ENCODE measurements around the gene GNG12. TPM values are rescaled to one million over a fixed set of nuclear protein-coding genes. Genes with fewer than 3 reads are reported as not detected.

GNG12 gene
- polyA plus RNA-seq, 1 donor (not counting 4 experiments of a cell fraction or from before 2014, with no cell fraction given) = 208 TPM

GRCh38 chr1:67717876-67718275 lies 115.4 kb downstream of the GNG12 start:
- DNase-seq (ENCODE audit: low read depth, low spot score) (no peak), FAIRE-seq (peak; percentile 74)
- H3K4me3 ChIP-seq (ENCODE audit: control insufficient read depth in 2 of 3, extremely low read depth in 1 of 3, insufficient read depth in 2 of 3, low read depth in 1 of 3, low read length in 3 of 3) = no peak overlapping the region
- TF ChIP-seq EZH2 (IDR thresholded peaks at IDR 0.05; ENCODE audit: low read length) = no peak
- TF ChIP-seq CTCF (optimal IDR thresholded peaks at IDR 0.05 in 1 of 3, IDR thresholded peaks at IDR 0.05 in 1 of 3, conservative IDR thresholded peaks at IDR 0.05 in 1 of 3; ENCODE audit: extremely low read depth in 1 of 3, insufficient read depth in 2 of 3, low read length in 3 of 3) = no peak
- no peaks in the 10 kb centered on the region for H3K9me3 ChIP-seq (ENCODE audit: control insufficient read depth, low read depth, low read length)
- peak overlapping the region; percentile 45 for H3K27ac ChIP-seq (ENCODE audit: control insufficient read depth, insufficient read depth, low read length)
- H3K79me2 ChIP-seq (ENCODE audit: control insufficient read depth, insufficient read depth, low read length) = peaks cover 49% of the 10 kb centered on the region
- peaks cover 0 to 5% of the 10 kb centered on the region in 2 experiments for H3K36me3 ChIP-seq (ENCODE audit: control insufficient read depth in 2 of 2, extremely low read depth in 1 of 2, insufficient read depth in 2 of 2, low read length in 2 of 2)
- H3K4me1 ChIP-seq (ENCODE audit: control insufficient read depth, extremely low read depth, insufficient read depth, low read length) = peaks cover 56% of the 10 kb centered on the region
- no peaks in the 10 kb centered on the region for H4K20me1 ChIP-seq (ENCODE audit: control insufficient read depth, extremely low read depth, insufficient read depth, low read length)
- H3K9ac ChIP-seq (ENCODE audit: control insufficient read depth, extremely low read depth, insufficient read depth, low read length) = no peak overlapping the region
- dilution Hi-C loops (cut with MboI; ENCODE audit: extremely low pct_ligation_motif_present, low sequenced_read_pairs) = no loop called here
- H2AFZ ChIP-seq (ENCODE audit: control insufficient read depth, low read length) = no peak overlapping the region
- H3K4me2 ChIP-seq (ENCODE audit: control insufficient read depth, extremely low read depth, insufficient read depth, low read depth, low read length) = no peak overlapping the region
- H3K9me1 ChIP-seq (ENCODE audit: control insufficient read depth, extremely low read depth, insufficient read depth, low read length) = no peaks in the 10 kb centered on the region
- H3K27me3 ChIP-seq (ENCODE audit: control insufficient read depth, extremely low read depth, insufficient read depth, low read length) = no peaks in the 10 kb centered on the region

GRCh38 chr1:67716800-67717199 lies 116.5 kb downstream of the GNG12 start:
- H3K4me3 ChIP-seq (ENCODE audit: control insufficient read depth in 2 of 3, extremely low read depth in 1 of 3, insufficient read depth in 2 of 3, low read depth in 1 of 3, low read length in 3 of 3) = no peak overlapping the region
- H3K9ac ChIP-seq (ENCODE audit: control insufficient read depth, extremely low read depth, insufficient read depth, low read length) = peak overlapping the region; percentile 16
- DNase-seq (ENCODE audit: low read depth, low spot score) = no peak
- no peaks in the 10 kb centered on the region for H3K9me1 ChIP-seq (ENCODE audit: control insufficient read depth, extremely low read depth, insufficient read depth, low read length)
- peaks cover 51% of the 10 kb centered on the region for H3K4me1 ChIP-seq (ENCODE audit: control insufficient read depth, extremely low read depth, insufficient read depth, low read length)
- dilution Hi-C loops (cut with MboI; ENCODE audit: extremely low pct_ligation_motif_present, low sequenced_read_pairs) = no loop called here
- H4K20me1 ChIP-seq (ENCODE audit: control insufficient read depth, extremely low read depth, insufficient read depth, low read length) = no peaks in the 10 kb centered on the region
- H2AFZ ChIP-seq (ENCODE audit: control insufficient read depth, low read length) = no peak overlapping the region
- peak overlapping the region; percentile 45 for H3K27ac ChIP-seq (ENCODE audit: control insufficient read depth, insufficient read depth, low read length)
- H3K9me3 ChIP-seq (ENCODE audit: control insufficient read depth, low read depth, low read length) = no peaks in the 10 kb centered on the region
- H3K79me2 ChIP-seq (ENCODE audit: control insufficient read depth, insufficient read depth, low read length) = peaks cover 42% of the 10 kb centered on the region
- peak overlapping the region; percentile 18 for H3K4me2 ChIP-seq (ENCODE audit: control insufficient read depth, extremely low read depth, insufficient read depth, low read depth, low read length)
- no peaks in the 10 kb centered on the region for H3K27me3 ChIP-seq (ENCODE audit: control insufficient read depth, extremely low read depth, insufficient read depth, low read length)
- no peak for TF ChIP-seq CTCF (optimal IDR thresholded peaks at IDR 0.05 in 1 of 3, IDR thresholded peaks at IDR 0.05 in 1 of 3, conservative IDR thresholded peaks at IDR 0.05 in 1 of 3; ENCODE audit: extremely low read depth in 1 of 3, insufficient read depth in 2 of 3, low read length in 3 of 3)
- no peak for TF ChIP-seq EZH2 (IDR thresholded peaks at IDR 0.05; ENCODE audit: low read length)
- H3K36me3 ChIP-seq (ENCODE audit: control insufficient read depth in 2 of 2, extremely low read depth in 1 of 2, insufficient read depth in 2 of 2, low read length in 2 of 2) = peaks cover 0 to 6% of the 10 kb centered on the region in 2 experiments
- peak; percentile 49 for FAIRE-seq

All from keratinocyte (primary cell).